ENCODE measurements around the gene IL1B.

- TF ChIP-seq ZNF274 (IDR thresholded peaks at IDR 0.05; ENCODE audit: low read depth, low read length) (no peak), YY1 (IDR thresholded peaks at IDR 0.05; ENCODE audit: insufficient read depth, insufficient read length) (no peak), SUZ12 (IDR thresholded peaks at IDR 0.05; ENCODE audit: extremely low read depth, insufficient read depth, insufficient read length) (no peak)
Measured at GRCh38 chr2:112876971-112877361, 40.4 kb upstream of the IL1B start.
